Osteocyte (in vitro differentiated cells): ENCODE results near the gene WNT7B. TPM values are rescaled to one million over a fixed set of nuclear protein-coding genes. Genes with fewer than 3 reads are reported as not detected.

ENCODE experiments used
- DNase-seq: peaks from one replicate; pipeline ENCODE4 v3.0.0; 2021; ENCODE audit warnings: mixed read lengths; ENCODE audit not compliant: unreplicated experiment; ENCODE audit errors: extremely low spot score
- H3K27ac Mint-ChIP-seq: one replicate; pipeline ENCODE4 v1.8.0; 2021; ENCODE audit warnings: mild to moderate bottlenecking, mixed read lengths; ENCODE audit not compliant: unreplicated experiment
- H3K27me3 Mint-ChIP-seq: one replicate; pipeline ENCODE4 v1.8.0; 2021; ENCODE audit warnings: mixed read lengths; ENCODE audit not compliant: unreplicated experiment
- H3K36me3 Mint-ChIP-seq: one replicate; pipeline ENCODE4 v1.8.0; 2021; ENCODE audit warnings: mixed read lengths; ENCODE audit not compliant: unreplicated experiment
- H3K4me1 Mint-ChIP-seq: one replicate; pipeline ENCODE4 v1.8.0; 2021; ENCODE audit warnings: mixed read lengths; ENCODE audit not compliant: unreplicated experiment
- H3K4me3 Mint-ChIP-seq: one replicate; pipeline ENCODE4 v1.8.0; 2021; ENCODE audit warnings: mild to moderate bottlenecking, moderate library complexity, mixed read lengths; ENCODE audit not compliant: unreplicated experiment
- H3K9me3 Mint-ChIP-seq: one replicate; pipeline ENCODE4 v1.8.0; 2021; ENCODE audit warnings: mixed read lengths; ENCODE audit not compliant: unreplicated experiment
- total RNA-seq: library from RNA; stranded (reverse); gene quantifications from 2 replicates; pipeline ENCODE4 v1.2.1, GENCODE V29; 2021
- TF ChIP-seq, protein P1 (sequence below): fragments of 200-600 bp; sonication (generic); IDR thresholded peaks from 2 replicates; pipeline ENCODE4 v1.5.0; 2021; ENCODE audit warnings: antibody characterized with exemption, mild to moderate bottlenecking, moderate library complexity

The WNT7B gene
- total RNA-seq, 1 donor from 2014 or later = 2.3 TPM

- peaks cover 16% of the 10 kb centered on the region for H3K27me3 Mint-ChIP-seq
- DNase-seq = no peak
- no peak overlapping the region for H3K27ac Mint-ChIP-seq
- no peak overlapping the region for H3K4me3 Mint-ChIP-seq
- TF ChIP-seq, protein P1, sequence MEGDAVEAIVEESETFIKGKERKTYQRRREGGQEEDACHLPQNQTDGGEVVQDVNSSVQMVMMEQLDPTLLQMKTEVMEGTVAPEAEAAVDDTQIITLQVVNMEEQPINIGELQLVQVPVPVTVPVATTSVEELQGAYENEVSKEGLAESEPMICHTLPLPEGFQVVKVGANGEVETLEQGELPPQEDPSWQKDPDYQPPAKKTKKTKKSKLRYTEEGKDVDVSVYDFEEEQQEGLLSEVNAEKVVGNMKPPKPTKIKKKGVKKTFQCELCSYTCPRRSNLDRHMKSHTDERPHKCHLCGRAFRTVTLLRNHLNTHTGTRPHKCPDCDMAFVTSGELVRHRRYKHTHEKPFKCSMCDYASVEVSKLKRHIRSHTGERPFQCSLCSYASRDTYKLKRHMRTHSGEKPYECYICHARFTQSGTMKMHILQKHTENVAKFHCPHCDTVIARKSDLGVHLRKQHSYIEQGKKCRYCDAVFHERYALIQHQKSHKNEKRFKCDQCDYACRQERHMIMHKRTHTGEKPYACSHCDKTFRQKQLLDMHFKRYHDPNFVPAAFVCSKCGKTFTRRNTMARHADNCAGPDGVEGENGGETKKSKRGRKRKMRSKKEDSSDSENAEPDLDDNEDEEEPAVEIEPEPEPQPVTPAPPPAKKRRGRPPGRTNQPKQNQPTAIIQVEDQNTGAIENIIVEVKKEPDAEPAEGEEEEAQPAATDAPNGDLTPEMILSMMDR = no peak
- no peaks in the 10 kb centered on the region for H3K4me1 Mint-ChIP-seq
- H3K36me3 Mint-ChIP-seq = peaks cover 11% of the 10 kb centered on the region
- peaks cover 15% of the 10 kb centered on the region for H3K9me3 Mint-ChIP-seq
These were observed 105.2 kb downstream of the WNT7B start for GRCh38 chr22:45871721-45872120.

Other genes starting within 250 kb of the WNT7B start
- gene PPARA, start 173.4 kb upstream of the WNT7B start, total RNA-seq = 21.8 and 21.9 TPM in 2 replicates